HG03064 (cell line): Measurements from ENCODE around the gene UNC5C.

Source experiments
- ATAC-seq: cut with Tn5 transposase; IDR thresholded peaks from one replicate; pipeline ENCODE4 v1.9.1; 2021; ENCODE audit warnings: low read depth; ENCODE audit not compliant: unreplicated experiment

The UNC5C gene

DNA sequence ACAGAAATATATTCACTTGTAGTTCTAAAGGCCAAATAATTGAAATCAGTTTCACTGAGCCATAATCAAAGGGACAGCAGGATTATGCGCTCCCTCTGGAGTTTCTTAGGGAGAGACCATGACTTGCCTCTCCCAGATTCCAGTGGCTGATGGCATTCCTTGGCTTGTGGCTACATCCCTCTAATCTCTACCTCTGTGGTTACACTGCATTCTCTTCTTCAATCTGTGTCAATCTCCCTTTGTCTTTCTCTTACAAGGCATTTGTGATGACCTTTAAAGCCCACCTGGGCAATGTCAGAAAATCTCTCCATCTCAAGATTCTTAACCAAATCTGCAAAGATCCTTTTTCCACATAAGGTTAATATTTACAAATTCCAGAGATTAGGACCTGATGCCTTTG is 260.2 kb downstream of the UNC5C start:
- no peak for ATAC-seq

DNA sequence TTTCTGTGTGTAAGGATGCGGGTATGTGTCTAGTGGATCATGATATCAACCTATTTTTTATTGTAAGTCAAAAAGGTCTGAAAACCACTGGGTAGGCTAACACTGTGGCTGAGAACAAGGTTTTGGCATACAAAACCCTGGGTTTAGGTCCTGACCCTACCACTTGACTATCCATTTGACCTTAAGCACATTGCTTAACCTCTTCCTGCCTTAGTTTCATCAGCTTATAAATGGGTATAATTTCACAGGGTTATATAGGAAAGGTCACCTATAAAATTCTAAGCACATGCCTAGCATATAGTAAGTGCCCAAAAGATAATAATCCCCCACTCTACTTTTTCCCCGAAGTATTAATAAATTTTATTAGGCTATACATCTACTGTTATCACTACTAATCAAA is 263.0 kb downstream of the UNC5C start:
- no peak for ATAC-seq

DNA sequence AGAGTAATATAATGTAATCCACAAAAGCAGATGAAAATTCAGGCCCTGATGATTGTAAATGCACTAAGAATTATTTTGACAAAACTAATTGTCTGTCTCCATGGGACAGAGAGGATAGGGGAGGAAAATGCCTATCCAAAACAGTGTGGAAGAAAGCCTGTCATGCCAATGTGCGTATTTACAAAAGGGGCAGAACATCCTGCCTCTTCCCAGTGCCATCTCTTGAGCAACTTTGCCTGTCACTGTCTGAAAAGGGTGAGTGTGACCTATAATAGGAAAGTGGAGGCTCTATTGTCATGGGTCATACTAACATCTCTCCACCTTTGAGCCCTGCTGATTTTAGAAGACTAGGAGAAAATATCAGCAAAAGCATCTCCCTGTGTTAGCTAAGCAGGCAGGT is 264.1 kb downstream of the UNC5C start:
- no peak for ATAC-seq

DNA sequence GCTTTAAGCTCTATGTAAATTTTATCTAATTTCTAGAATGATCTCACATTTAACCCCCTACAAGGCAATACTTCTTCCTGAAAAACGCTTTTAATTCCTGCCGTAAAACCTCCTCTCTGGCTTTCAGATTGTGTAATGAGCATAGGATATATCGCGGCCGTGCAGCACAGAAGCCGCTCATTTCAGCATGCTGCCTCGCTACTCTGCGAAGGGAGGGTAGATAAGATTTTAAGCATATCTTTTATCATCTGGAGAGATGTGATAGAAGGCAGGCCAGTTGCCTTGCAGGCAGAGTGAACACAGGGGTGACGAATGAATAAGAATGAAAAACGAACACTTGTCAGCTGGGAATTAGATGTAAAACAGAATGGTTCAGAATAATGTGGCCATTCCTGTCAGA is 265.5 kb downstream of the UNC5C start:
- no peak for ATAC-seq

DNA sequence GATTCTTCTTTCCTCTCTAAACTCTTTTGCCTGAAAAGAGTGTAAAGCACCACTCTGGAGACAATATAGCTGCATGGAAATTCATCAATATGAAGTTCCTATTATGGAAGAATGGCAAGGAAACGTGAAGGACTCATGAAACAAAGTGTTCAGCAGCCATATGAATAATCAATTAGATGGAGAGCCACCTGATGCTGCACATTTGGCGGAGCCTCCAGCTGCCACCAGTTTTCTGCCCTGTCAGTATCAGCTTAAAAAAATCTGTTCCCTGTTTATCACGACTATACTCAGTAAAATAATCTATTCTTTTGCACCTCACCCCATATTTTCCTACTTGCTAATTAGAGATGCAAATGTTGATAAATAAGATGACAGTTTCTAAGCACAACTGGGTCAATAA is 276.0 kb downstream of the UNC5C start:
- ATAC-seq, result no peak

DNA sequence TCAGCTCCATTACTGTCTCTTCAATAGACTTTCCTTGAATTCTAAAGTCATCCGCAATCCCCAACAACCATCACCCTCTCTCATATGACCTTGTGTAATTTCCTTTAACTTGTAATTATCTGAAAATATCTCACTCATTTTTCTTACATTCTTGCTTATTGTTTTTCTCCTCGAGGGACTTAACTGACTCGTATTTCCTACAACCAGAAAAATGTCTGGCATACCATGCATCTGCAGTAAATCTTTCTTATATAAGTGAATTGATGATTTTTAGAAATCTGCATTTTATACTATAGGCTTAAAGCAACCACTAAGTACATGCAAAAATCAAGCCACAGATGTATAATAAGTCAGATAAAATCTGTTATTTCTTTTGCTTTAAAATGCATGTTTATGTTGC is 276.7 kb downstream of the UNC5C start:
- ATAC-seq, result no peak

DNA sequence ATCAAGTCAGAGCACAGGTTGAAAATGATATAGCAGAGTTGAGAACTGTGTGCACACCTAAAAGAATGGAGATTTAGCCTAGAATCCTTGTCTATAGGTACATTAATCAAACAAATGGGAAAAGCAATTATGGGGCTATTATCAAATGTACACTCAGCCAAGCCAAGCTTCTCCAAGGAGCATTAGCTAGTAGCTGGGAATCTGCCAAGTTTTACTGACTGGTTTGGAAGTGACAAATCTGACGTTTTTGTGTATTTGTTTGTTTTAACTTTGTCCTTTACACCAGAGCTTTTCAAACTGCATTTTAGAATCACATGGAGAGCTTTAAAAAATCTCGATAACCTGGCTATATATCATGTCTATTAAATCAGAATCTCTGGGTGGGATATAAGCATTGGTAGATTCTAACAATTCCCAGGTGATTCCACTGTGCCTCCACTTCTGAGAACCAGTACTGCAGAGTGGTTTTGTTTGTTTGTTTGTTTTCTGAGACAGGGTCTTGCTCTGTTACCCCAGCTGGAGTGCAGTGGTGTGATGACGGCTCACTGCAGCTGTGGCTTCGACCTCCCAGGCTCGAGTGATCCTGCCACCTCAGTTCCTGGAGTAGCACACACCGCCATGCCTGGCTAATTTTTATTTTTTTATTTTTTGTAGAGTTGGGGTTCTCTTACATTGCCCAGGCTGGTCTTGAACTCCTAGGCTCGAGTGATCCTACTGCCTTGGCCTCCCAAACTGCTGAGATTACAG is 279.8 kb downstream of the UNC5C start:
- no peak for ATAC-seq

DNA sequence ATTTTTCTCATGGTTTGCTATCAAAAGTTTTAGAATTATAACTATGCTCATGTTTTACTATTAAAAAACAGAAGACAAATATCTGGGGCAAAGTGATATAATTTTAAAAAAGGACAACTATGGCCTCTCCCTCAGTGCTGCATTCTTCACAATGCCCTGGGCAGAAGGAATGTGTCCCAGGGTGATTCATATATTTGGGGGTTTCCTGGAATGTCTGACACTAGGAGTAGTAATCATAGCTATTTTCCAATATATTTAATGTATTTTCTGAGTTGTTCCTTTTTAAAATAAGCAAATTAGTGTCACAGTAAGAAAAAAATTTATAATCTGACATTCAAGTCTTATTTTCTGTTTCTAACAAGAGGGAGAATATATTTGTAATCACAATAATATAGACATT is 281.7 kb downstream of the UNC5C start:
- no peak for ATAC-seq

DNA sequence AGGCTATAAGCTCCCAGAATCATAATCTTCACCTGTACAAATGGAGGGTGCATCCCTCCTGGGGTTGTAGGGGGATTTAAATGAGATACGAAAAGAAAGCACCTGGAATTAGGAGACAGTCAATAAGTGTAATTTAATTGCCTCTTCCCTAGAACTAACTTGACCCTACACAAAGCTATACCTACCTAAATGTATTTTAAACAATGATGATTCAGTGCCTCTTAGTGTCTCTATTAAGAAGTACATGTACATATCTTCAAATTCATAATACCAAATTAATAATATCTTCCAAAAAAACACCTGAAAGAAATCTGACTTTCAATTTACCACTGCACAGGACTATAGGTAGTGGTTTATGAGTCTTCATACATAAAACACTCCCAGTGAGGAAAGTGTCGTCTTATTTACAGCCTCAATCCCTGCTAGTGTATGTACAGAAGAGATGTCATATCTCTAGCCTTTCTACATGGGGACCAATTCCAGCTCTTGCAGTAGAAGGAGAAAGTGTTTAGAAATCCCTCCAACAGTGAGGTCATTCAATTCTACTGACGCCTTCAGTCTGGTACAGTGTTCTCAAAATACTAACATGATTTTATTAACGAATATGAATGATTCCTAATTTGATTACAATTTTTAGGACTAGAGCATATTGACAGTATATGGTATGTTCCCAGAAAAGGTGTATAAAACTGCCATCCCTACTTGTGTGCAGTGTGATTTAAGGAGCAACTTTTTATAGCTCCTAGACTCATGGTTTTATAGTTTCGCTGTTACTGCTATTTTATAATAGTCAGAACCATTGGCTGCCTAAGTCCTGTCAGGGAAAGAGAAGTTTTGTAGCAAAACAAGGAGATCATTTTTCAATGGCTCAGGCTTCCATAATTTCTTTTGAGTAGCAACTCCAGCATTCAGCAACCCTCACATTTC is 282.7 kb downstream of the UNC5C start:
- no peak for ATAC-seq

DNA sequence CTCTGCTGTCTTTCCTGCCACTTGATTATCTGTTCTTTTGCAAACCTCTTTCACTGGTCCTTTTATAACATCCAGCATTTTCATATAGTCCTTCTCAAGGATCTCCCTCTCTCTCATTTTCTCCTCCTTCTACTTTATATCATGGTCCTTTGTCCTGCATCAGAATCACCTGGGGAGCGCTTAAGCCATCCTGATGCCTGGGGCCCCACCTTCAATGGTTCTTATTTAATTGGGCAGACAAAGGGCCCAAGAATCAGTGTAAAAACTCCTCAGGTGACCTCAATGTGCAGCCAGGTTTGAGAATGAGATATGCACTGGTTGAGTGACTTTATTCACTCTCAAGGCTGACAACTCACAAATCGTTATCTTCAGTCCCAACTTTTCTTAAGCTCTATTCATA is 283.9 kb downstream of the UNC5C start:
- no peak for ATAC-seq

DNA sequence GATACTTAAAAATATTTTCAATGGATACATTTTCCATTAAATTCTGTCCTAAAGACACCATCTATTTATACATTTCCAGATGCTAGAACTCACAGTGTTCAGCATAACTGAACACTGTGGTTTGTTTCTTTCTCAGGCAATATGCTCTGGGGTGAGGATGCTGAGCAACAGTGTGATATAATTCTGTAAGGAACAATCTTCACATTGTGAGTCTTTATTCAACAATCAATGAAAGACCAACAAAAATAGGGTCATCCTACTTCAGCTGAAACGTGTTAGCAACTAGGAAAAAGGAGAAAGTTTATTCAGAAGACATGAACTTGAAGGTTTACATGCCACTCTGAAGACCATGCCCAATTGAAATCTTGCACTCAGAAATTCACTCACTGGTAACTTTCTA is 284.8 kb downstream of the UNC5C start:
- no peak for ATAC-seq

DNA sequence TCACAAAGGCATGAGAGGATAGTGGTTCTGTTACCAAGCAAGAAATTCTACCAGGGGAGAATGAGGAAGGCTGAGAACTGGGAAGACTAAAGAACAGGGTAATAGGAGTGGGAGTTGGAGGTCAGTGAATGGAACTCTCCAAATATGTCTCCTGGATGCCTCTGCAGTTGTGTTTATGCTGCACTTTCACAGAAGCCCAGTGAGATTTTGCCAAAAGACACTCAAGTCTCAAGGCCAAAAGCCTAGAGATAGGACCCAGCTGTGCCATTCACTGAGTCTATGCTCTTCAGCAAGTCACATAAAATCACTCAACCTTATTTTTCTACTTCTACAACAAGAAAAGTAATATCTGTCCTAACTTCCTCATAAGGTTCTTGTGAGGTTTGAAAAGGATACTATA is 285.4 kb downstream of the UNC5C start:
- no peak for ATAC-seq

DNA sequence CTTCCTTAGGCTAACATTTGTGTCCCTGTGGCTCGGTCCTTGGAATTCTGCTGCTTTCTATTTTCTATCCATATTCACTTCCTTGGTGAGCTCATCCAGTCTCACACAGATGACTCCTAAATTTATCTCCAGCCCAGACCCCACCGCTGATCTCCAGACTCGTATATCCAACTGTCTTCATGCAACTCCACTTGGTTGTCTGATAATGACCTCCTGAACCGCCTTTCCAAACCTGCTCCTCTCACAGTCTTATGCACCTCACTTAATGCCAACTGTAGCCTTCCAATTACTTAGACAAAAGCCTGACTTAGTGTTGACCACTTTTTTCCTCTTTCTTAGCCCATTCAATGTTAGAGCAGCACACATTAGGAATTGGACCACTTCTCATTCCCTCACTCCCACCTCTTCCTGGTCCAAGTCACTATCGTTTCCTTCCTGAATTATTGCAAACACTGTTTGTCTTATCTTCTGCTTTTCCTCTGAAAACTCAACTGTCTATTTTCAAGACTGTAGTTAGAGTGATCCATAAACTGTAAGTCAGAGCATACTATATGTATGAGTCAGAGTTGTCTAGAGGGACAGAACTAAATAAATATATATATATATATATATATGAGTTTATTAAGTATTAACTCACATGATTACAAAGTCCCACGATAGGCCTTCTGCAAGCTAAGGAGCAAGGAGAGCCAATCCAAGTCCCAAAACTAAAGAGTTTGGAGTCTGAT is 292.5 kb downstream of the UNC5C start:
- no peak for ATAC-seq

DNA sequence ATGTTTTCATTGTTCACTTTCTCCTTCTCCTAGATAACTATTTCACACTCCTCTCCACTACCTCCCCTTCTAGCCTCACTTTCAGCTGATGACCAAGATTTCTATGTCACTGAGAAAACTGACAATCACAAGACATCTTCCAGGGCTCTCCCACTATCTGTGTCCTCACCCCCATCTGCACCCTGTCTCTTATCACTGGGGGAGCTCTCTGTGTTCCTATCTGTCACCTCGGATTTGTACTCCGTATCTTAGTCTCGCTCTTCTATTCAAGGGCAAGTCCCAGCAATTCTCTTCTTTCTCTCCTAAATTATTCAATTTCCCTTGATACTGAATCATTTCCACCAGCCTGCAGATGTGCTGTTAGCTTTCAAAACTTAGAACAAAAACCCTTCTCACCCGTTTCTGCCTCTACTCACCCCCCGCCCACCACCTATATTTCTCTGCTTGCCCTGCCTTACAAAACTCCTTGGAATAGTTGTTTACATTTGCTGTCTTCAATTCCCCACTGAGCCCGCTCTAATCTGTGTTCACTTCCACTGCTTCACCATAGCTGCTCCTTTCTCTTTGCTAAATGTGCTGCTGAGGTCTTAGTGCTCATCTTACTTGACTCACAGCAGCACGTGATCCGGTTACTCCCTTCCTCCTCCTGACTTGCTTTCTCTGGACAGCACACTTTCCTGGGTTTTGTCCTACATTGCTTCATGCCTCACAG is 293.2 kb downstream of the UNC5C start:
- no peak for ATAC-seq

DNA sequence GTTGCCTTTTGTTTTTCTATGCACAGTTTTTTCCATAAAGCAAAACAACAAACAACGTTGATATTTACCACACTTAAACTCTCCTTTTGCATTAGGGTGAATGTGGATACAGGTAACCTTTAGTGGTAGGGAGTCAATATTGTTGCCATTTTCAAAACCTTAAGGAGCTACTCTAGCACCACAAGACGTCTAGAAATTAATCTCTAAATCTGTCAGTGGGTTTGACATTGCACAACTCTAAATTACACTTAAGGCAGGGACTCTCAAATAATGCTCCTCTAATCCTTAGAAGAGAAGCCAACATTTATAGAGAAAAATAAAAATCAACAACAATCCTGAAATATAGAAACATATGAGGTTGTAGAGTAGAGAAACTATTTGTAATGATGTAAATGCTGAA is 297.2 kb downstream of the UNC5C start:
- no peak for ATAC-seq

DNA sequence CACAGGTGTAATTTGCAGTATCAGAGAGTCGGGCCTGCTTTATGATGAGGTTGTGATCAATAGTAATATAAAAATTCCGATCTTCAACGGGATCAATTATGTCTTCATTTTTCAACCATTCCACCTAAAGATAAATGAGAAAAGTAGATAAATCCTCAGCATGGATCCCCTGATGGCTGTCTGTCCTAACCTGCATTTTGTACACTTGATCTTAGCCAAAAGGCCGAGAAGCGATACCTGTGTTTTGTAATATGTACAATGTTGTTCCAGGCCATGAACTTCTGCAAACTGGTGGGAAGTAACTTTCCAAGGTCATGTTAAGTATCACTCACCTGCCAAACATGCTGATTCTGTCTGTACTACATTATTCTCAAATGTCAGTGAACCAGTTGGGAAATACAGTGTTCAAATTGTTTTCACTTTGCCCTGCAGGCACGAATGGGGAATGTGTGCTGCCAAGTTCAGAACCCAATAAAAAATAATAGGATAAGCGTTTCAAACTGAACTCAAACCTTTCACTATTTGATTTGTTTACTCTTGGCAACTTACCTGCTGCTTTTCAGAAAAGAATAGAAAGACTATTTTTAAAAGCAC is 298.1 kb downstream of the UNC5C start:
- no peak for ATAC-seq

DNA sequence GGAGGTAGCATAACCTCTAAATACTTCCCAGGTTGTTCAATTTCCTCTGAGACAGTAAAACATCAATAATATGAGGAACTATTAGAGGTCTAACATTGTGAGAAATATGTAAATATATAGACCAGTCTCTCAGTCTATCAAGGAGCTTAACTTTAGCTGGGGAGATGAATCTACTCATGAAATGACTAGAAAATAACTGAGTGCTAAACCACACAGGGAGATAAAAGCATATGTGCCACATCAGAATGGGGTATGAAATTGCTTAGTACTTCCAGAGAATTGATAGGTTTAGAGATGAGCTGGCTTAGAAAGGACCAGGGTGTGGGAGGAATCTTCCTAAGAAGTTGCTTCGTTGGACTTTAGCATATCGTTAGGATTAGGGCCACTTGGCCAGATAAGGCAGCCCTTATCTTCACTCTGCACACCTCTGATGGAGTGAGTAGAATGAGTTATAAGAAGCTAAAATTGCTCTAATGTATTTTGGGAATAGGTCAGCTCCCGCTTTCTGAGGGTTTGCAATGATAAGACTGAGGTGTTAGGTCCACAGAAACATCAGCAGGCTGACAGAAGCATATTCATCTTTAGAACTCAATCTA is 299.2 kb downstream of the UNC5C start:
- ATAC-seq, result no peak

DNA sequence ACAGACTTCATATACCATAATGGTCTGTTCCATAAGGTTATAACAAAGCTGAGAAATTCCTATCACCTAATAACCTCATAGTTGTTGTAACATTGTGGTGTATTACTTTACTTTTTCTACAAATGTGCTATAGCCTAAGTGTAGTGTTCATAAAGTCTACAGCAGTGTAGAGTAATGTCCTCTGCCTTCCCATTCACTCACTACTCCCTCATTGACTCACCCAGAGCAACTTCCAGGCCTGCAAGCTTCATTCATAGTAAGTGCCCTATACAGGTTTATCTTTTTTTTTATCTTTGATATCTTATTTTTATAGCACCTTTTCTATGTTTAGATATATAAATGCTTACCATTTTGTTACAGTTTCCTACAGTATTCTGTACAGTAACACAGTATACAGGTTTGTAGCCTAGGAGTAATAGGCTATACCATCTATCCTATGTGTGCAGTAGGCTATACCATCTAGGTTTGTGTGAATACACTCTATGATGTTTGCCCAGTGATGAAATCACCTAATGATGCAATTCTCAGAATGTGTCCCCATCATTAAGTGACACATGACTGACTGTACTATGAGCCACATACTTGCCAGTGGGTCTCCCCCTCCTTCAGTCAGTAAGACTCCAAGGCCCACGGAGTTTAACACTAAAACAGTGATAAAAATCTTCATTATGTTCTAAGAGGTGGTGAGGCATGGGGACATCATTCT is 299.9 kb downstream of the UNC5C start:
- no peak for ATAC-seq

DNA sequence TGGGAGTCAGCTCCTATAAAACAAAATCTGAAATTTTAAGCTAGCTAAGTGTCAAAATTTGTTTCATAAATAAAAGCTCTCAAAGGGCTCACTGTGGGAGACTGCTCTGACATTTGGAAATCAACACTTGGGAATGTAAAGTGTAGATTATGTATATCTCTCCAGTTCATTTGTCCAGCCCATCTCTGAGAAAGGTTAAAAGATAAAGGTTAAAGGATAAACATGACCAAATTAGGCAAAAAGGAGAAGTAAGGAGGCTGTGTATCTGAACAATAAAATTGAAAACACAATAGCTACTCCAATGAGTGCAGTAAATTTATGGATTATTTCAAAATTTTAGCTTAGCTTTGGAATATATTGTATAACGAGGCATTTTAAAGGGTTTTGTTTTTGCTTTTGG is 304.9 kb downstream of the UNC5C start:
- no peak for ATAC-seq
